SH-SY5Y (cell line): ENCODE data around the gene EPS8L2.

ENCODE experiments used
- GATA2 ChIP-seq: IDR thresholded peaks from 2 replicates; pipeline ENCODE4 v1.6.1; 2011; ENCODE audit warnings: mild to moderate bottlenecking, low read depth, low read length
- GATA3 ChIP-seq: IDR thresholded peaks from 2 replicates; pipeline ENCODE4 v1.6.1; 2011; ENCODE audit warnings: low read depth, mild to moderate bottlenecking, low read length, moderate library complexity

- TF ChIP-seq GATA3 (no peak), GATA2 (no peak)
Observed at GRCh38 chr11:678297-678696, 27.7 kb upstream of the EPS8L2 start.
